Measurements from ENCODE around the gene TMEM217. TPM values are rescaled to one million over a fixed set of nuclear protein-coding genes. Genes with fewer than 3 reads are reported as not detected.

Gene TMEM217
- total and polyA plus RNA-seq, 2 of the 8 experiments (the other 6 are each of a cell fraction or from before 2014, with no cell fraction given), result 0.60 to 1.1 TPM

DNA sequence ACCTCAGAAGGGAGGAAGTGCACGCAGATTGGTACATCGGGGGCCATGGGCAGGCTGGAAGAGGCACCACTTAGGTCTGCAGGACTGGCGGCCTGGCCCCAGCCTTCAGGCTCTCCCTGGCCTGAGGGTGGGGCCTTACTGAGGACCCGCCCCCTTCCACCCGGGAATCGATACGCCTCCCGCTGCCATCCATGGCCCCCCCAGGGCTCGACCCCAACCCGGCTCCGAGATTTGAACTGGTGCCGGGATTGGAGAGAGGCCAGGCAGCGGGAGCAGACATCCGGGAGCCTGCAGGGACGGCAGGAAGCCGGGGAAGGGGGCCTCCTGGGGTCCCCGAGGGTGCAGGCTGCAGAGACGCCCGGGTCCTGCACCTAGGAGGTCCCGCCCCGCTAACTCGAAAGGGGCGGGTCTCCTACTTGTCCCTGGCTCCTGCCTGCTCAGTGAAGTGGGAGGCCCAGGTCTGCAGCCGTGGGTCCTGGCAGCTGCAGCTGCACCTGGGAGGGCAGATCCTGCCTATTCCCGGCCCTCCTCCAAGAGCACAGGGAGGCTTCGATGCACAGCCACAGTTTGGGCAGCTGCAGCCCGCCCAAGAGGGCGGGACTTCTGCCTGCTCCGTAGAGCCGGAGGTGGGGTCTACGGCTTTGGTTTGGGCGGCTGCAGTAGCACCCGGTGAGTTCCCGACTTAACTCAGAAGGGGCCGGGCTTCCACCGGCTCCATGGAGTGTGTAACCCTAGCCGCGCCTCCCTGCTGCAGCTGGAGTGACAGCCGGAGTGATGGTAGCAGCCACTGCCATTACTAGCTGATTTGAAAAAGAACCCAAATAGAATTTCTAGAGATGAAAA, 35.6 kb downstream of the TMEM217 start (continued):
- TF ChIP-seq EGR1 (IDR thresholded peaks at IDR 0.05; ENCODE audit: borderline replicate concordance, low read depth, low read length), result 0 out of 2 replicates have a peak, but pooled peaks have one; percentile 27
- TF ChIP-seq TBP (IDR thresholded peaks at IDR 0.05; ENCODE audit: low read depth, low read length), result peak; percentile 55; the same call in 1 of the 2 replicates
- 0 out of 2 replicates have a peak, but pooled peaks have one; percentile 23 for TF ChIP-seq CREB1 (IDR thresholded peaks at IDR 0.05)
- peak; percentile 78 for TF ChIP-seq KDM4A (IDR thresholded peaks at IDR 0.05; ENCODE audit: low read depth, low read length, severe bottlenecking)
- TF ChIP-seq TAF7 (optimal IDR thresholded peaks at IDR 0.05; ENCODE audit: borderline replicate concordance, low read depth, low read length), result peak; percentile 17
- TF ChIP-seq SIRT6 (IDR thresholded peaks at IDR 0.05; ENCODE audit: low read length), result no peak
- peak; percentile 81; the same call in 1 of the 2 replicates for TF ChIP-seq TCF12 (IDR thresholded peaks at IDR 0.05; ENCODE audit: low read depth, low read length)
- TF ChIP-seq ASH2L (IDR thresholded peaks at IDR 0.05; ENCODE audit: low read length), result peak; percentile 61
- TF ChIP-seq, protein P1, sequence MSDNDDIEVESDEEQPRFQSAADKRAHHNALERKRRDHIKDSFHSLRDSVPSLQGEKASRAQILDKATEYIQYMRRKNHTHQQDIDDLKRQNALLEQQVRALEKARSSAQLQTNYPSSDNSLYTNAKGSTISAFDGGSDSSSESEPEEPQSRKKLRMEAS (IDR thresholded peaks at IDR 0.05), result peak; percentile 55; the same call in 1 of the 2 replicates
- peak in 1 of 2 experiments; percentile 4; a peak in 1 of 4 replicates for TF ChIP-seq RAD21 (IDR thresholded peaks at IDR 0.05 in 1 of 2, conservative IDR thresholded peaks at IDR 0.05 in 1 of 2; ENCODE audit: low read depth in 2 of 2, low read length in 2 of 2)
- TF ChIP-seq, protein P2, sequence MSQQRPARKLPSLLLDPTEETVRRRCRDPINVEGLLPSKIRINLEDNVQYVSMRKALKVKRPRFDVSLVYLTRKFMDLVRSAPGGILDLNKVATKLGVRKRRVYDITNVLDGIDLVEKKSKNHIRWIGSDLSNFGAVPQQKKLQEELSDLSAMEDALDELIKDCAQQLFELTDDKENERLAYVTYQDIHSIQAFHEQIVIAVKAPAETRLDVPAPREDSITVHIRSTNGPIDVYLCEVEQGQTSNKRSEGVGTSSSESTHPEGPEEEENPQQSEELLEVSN (IDR thresholded peaks at IDR 0.05), result 0 out of 2 replicates have a peak, but pooled peaks have one; percentile 26
